Limb (tissue), 2 donors: Measurements from ENCODE around the gene CCL22.
"Not testable (repeated sequence)": the region's sequence is repeated elsewhere in the genome, so short reads cannot be mapped to it uniquely, and the experiment has no call there.

Experiments
- DNase-seq, 2 donors: peaks; one replicate each; pipeline ENCODE4 v3.0.0-alpha.2; 2016; ENCODE audit errors: extremely low spot score in 2 of 2

The CCL22 gene

DNA sequence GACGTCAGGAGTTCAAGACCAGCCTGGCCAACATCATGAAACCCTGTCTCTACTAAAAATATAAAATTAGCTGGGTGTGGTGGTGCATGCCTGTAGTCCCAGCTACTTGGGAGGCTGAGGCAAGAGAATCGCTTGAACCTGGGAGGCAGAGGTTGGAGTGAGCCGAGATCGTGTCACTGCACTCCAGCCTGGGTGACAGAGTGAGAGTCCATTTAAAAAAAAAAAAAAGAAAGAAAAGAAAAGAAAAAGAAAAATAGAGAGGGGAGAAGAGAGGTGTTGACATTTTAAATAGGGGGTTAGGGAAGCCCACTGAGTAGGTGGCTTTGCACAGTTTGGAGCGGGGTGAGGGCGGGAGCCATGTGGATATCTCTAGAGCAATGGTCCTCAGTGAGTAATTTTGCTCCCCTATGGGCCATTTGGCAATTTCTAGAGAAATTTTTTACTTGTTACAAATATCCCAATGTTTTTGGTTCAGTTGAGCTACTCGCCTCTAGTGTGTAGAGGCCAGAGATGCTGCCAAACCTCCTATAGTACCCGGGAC, 16.4 kb downstream of the CCL22 start:
- DNase-seq: not testable (repeated sequence)

DNA sequence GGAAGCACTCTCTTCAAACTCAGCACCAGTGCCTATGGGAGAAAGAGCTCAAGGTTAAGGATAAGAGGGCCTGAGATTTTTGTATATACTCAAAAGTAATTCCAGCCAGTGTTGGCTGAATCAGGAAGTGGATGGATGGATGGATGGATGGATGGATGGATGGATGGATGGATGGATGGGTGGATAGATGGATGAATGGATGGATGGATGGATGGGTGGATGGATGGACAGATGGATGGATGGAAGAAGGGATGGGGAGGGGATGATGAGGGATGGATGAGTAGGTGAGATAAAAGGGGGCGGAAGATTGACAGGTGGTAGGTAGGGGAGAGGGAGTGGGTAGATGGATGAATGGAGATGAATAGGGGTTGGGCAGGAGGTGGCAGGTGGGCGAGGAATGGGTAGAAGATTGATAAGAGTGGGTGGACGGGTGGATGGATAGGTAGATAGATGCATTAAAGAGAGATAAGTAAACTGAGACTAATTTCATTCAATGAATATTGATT, 17.8 kb downstream of the CCL22 start:
- no peak for DNase-seq

- no peak for DNase-seq
Observed at GRCh38 chr16:57377080-57377841, 18.7 kb downstream of the CCL22 start.

GRCh38 chr16:57379579-57379978, 21.0 kb downstream of the CCL22 start:
- no peak for DNase-seq

DNA sequence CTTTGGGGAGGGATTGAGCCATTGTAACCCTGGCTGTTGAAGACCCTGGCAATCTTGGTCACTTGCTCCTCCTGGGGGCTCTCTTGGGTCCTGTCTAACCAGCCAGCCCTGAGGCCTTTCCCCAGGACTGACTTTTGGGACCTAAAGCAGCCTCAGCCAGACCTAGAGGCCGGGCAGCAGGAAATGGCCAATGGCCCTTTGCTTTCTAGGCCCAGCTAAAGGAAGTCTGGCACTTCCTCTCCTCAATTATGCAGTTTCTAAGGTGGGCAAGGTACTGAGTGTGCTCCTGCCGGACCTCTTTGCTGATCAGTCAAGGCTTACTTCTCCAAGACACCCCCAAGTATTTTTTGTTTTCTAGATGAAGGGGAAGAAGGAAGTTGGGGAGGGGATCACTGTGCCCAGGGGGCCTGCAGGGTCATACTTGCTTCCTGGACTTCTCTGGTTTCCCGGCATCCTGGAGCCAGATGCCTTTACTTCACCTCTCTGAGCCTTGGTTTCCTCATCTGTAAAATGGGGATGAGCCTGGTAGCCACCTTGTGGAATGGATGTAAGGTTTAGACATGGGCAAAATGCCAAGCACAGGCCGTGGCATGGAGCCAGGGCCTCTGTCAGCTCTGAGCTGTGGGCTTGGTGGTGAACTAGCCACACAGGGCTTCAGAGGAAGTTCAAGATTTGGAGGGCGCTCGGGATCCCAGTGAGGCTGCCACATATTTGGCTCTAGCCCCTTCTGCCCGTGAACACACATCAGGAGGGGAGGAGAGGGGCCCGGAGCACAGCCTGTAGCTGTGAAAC, 22.3 kb downstream of the CCL22 start:
- no peak for DNase-seq

GRCh38 chr16:57381791-57382534, 23.4 kb downstream of the CCL22 start:
- DNase-seq: no peak

DNA sequence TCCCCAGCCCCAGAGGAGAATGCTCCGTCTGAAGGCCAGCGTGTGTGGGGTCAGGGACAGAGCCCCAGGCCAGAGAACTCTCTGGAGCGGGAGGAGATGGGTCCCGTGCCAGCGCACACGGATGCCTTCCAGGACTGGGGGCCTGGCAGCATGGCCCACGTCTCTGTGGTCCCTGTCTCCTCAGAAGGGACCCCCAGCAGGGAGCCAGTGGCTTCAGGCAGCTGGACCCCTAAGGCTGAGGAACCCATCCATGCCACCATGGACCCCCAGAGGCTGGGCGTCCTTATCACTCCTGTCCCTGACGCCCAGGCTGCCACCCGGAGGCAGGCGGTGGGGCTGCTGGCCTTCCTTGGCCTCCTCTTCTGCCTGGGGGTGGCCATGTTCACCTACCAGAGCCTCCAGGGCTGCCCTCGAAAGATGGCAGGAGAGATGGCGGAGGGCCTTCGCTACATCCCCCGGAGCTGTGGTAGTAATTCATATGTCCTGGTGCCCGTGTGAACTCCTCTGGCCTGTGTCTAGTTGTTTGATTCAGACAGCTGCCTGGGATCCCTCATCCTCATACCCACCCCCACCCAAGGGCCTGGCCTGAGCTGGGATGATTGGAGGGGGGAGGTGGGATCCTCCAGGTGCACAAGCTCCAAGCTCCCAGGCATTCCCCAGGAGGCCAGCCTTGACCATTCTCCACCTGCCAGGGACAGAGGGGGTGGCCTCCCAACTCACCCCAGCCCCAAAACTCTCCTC, 24.1 kb downstream of the CCL22 start:
- DNase-seq: no peak

DNA sequence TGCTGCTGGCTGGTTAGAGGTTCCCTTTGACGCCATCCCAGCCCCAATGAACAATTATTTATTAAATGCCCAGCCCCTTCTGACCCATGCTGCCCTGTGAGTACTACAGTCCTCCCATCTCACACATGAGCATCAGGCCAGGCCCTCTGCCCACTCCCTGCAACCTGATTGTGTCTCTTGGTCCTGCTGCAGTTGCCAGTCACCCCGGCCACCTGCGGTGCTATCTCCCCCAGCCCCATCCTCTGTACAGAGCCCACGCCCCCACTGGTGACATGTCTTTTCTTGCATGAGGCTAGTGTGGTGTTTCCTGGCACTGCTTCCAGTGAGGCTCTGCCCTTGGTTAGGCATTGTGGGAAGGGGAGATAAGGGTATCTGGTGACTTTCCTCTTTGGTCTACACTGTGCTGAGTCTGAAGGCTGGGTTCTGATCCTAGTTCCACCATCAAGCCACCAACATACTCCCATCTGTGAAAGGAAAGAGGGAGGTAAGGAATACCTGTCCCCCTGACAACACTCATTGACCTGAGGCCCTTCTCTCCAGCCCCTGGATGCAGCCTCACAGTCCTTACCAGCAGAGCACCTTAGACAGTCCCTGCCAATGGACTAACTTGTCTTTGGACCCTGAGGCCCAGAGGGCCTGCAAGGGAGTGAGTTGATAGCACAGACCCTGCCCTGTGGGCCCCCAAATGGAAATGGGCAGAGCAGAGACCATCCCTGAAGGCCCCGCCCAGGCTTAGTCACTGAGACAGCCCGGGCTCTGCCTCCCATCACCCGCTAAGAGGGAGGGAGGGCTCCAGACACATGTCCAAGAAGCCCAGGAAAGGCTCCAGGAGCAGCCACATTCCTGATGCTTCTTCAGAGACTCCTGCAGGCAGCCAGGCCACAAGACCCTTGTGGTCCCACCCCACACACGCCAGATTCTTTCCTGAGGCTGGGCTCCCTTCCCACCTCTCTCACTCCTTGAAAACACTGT, 25.0 kb downstream of the CCL22 start:
- no peak for DNase-seq

GRCh38 chr16:57384248-57385070, 25.9 kb downstream of the CCL22 start:
- no peak for DNase-seq

GRCh38 chr16:57385083-57385482, 26.5 kb downstream of the CCL22 start:
- DNase-seq: no peak

DNA sequence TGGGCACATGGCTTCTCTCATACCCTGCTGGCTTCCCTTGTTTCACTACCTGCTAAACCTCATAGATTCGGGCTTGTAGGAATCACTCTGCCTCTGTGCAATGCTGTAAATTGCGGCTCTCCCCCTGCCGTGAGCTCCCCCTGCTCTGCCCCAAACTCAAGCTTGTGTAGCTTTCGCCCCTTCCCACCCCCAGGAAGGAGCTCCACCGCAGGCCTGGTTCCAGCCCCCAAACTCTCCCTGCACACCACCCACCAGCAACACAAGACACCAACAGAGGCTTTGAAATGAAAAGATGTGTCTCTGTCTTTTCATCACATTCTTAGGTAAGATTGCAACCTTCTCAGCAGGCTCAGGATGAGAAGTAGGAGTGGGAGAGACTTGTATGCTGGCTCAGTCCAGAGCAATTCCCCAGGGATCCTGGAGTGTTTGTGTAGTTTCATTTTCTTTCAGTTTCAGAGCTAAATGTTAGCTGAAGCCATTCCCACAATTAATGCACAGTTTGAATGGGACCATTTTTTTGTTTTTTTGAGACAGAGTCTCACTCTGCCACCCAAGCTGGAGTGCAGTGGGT, 27.9 kb downstream of the CCL22 start:
- no peak for DNase-seq

GRCh38 chr16:57387598-57388354, 29.2 kb downstream of the CCL22 start:
- DNase-seq: no peak

DNA sequence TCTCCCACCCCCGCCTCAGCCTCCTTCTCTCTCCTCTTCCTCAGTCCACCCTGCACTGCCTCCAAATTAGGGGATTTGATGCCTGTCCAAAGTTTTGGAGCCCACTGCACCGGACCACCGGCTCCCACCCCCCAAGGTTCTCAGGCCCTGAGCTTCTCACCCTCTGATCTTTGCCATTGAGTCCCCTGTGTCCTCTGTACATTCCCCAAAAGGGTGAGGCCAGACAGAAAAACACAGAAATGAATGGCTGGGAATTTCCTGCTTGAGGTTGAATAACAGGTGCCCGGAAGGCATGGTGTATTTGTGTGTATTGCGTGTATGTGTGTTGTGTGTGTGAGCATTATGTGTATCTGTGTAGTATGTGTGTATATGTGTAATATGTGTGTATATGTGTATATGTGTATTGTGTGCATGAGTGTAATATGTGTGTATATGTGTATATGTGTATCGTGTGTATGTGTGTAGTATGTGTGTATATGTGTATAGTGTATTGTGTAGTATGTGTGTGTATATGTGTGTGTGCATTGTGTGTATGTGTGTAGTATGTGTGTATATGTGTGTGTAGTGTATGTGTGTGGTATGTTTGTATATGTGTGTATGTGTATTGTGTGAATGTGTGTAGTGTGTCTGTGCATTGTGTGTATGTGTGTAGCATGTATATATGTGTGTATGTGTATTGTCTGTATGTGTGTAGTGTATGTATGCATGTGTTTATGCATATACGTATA, 29.9 kb downstream of the CCL22 start:
- no peak for DNase-seq

DNA sequence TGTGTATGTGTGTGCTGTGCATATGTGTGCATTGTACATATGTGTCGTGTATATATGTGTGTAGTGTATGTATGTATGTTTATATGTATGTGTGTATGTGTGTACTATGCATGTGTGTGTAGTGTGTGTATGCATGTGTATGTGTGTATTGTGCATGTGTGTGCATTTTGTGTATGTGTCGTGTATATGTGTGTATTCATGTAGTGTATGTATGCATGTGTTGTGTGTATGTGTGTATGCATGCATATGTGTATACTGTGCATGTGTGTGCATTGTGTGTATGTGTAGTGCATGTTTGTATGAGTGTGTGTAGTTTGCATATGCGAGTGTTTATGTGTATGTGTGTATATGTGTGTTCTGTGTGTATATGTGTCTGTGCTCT, 30.5 kb downstream of the CCL22 start:
- DNase-seq: no peak

- DNase-seq: no peak
Observed at GRCh38 chr16:57390636-57391295, 32.2 kb downstream of the CCL22 start.

DNA sequence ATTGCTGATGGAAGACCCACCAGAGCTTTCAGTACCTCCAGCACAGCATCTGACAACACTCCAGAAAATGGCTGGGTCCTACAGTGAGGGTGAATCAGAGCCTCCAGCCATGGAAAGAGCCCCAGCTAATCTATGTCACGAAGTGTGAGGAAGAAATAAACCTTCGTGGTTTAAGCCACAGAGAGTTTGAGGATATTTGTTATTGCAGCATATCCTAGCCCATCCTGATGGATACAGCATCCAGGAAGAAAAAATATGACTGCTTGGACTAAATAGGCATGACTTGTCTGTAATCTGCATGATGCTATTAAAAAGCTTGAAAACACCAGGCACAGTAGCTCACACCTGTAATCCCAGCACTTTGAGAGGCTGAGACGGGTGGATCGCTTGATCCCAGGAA, 32.7 kb downstream of the CCL22 start:
- no peak for DNase-seq

DNA sequence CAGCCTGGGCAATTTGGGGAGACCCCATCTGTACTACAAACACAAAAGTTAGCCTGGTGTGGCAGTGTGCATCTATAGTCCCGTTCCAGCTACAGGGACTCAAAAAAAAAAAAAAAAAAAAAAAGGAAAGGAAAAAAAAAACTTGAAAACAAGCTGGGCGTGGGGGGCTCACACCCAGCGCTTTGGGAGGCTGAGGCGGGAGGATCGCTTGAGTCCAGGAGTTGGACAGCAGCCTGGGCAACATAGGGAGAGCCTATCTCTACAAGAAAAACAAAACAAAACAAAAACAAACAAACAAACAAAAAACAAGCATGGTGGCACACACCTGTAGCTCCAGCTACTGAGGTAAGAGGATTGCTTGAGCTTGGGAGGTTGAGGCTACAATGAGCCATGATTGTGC, 33.1 kb downstream of the CCL22 start:
- no peak for DNase-seq
